ENCODE measurements around the gene ZNRF1. TPM values are rescaled to one million over a fixed set of nuclear protein-coding genes. Genes with fewer than 3 reads are reported as not detected.
A peak's percentile ranks its signal among the peaks of the same experiment; 100 is the strongest.

ZNRF1 gene
- total RNA-seq, 2 donors from 2014 or later, result 27.7 to 29.7 TPM

GRCh38 chr16:75112734-75113491 is 114.1 kb downstream of the ZNRF1 start:
- TF ChIP-seq, protein P1, sequence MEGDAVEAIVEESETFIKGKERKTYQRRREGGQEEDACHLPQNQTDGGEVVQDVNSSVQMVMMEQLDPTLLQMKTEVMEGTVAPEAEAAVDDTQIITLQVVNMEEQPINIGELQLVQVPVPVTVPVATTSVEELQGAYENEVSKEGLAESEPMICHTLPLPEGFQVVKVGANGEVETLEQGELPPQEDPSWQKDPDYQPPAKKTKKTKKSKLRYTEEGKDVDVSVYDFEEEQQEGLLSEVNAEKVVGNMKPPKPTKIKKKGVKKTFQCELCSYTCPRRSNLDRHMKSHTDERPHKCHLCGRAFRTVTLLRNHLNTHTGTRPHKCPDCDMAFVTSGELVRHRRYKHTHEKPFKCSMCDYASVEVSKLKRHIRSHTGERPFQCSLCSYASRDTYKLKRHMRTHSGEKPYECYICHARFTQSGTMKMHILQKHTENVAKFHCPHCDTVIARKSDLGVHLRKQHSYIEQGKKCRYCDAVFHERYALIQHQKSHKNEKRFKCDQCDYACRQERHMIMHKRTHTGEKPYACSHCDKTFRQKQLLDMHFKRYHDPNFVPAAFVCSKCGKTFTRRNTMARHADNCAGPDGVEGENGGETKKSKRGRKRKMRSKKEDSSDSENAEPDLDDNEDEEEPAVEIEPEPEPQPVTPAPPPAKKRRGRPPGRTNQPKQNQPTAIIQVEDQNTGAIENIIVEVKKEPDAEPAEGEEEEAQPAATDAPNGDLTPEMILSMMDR (IDR thresholded peaks at IDR 0.05), result no peak
- Histone ChIP-seq H3K4me3 (no peak overlapping the region), H3K9ac (ENCODE audit: low read depth in 2 of 2, low read length in 2 of 2) (no peak overlapping the region), H3K36me3 (no peaks in the 10 kb centered on the region), H3K4me1 (peaks cover 22% of the 10 kb centered on the region), H3K27ac (no peak overlapping the region), H3K27me3 (no peaks in the 10 kb centered on the region), H3K9me3 (no peaks in the 10 kb centered on the region)
- intact Hi-C loops (cut with DNase I), result no loop called here
- no peak for DNase-seq

GRCh38 chr16:75113541-75114121 is 114.8 kb downstream of the ZNRF1 start:
- Histone ChIP-seq H3K4me1 (peaks cover 22% of the 10 kb centered on the region), H3K4me3 (no peak overlapping the region), H3K9ac (ENCODE audit: low read depth in 2 of 2, low read length in 2 of 2) (no peak overlapping the region), H3K27me3 (no peaks in the 10 kb centered on the region), H3K9me3 (no peaks in the 10 kb centered on the region), H3K36me3 (no peaks in the 10 kb centered on the region), H3K27ac (no peak overlapping the region)
- intact Hi-C loops (cut with DNase I), result no loop called here
- TF ChIP-seq, protein P1 (IDR thresholded peaks at IDR 0.05), result no peak
- no peak for DNase-seq

- intact Hi-C loops (cut with DNase I), result no loop called here
- Histone ChIP-seq H3K36me3 (no peaks in the 10 kb centered on the region), H3K27ac (no peak overlapping the region), H3K4me3 (no peak overlapping the region), H3K9me3 (no peaks in the 10 kb centered on the region), H3K4me1 (peaks cover 18% of the 10 kb centered on the region), H3K27me3 (no peaks in the 10 kb centered on the region), H3K9ac (ENCODE audit: low read depth in 2 of 2, low read length in 2 of 2) (no peak overlapping the region)
- no peak for DNase-seq
- TF ChIP-seq, protein P1 (IDR thresholded peaks at IDR 0.05), result no peak
These were observed 115.5 kb downstream of the ZNRF1 start for GRCh38 chr16:75114179-75114945.

- H3K27me3 ChIP-seq, result no peaks in the 10 kb centered on the region
- H3K9ac ChIP-seq (ENCODE audit: low read depth in 2 of 2, low read length in 2 of 2), result peak overlapping the region in 1 of 2 donors; percentile 24
- peak overlapping the region; percentile 50 for H3K4me3 ChIP-seq
- H3K9me3 ChIP-seq, result no peaks in the 10 kb centered on the region
- DNase-seq, result no peak
- TF ChIP-seq, protein P1 (IDR thresholded peaks at IDR 0.05), result no peak
- no peak overlapping the region for H3K27ac ChIP-seq
- intact Hi-C loops (cut with DNase I), result no loop called here
- peaks cover 10% of the 10 kb centered on the region for H3K4me1 ChIP-seq
- no peaks in the 10 kb centered on the region for H3K36me3 ChIP-seq
These were observed 116.4 kb downstream of the ZNRF1 start for GRCh38 chr16:75114946-75115825.
